A549 (cell line): ENCODE results near the gene ZNHIT2.

Experiments used
- CHD4 ChIP-seq: fragments of 200-600 bp; sonication (generic); IDR thresholded peaks from 2 replicates; pipeline ENCODE4 v1.6.1; 2016; ENCODE audit warnings: antibody characterized with exemption, mild to moderate bottlenecking, borderline replicate concordance
- CTCF ChIP-seq: fragments of >200 bp; sonication (Bioruptor Twin); formaldehyde crosslinking; IDR thresholded peaks from 3 replicates; pipeline ENCODE4 v1.5.1; 2016
- HOXA7 ChIP-seq: fragments of 250-450 bp; sonication (Bioruptor Pico); IDR thresholded peaks from 2 replicates; pipeline ENCODE4 v1.5.0; 2020; ENCODE audit warnings: mild to moderate bottlenecking, moderate library complexity
- MAX ChIP-seq: IDR thresholded peaks from 2 replicates; pipeline ENCODE4 v1.6.1; 2012
- MAZ ChIP-seq: fragments of 150-350 bp; IDR thresholded peaks from 2 replicates; pipeline ENCODE4 v1.6.1; 2014; ENCODE audit warnings: antibody characterized with exemption, low read depth, low read length, borderline replicate concordance
- NPAS2 ChIP-seq: fragments of 250-450 bp; sonication (Bioruptor Pico); IDR thresholded peaks from 2 replicates; pipeline ENCODE4 v1.8.0; 2022; ENCODE audit warnings: mild to moderate bottlenecking, moderate library complexity, borderline replicate concordance
- POLR2A ChIP-seq: IDR thresholded peaks from 2 replicates; pipeline ENCODE4 v1.6.1; 2012; ENCODE audit warnings: mild to moderate bottlenecking, low read length
- RAD21 ChIP-seq, 2 experiments: fragments of >200 bp in 1 of 2; sonication (Bioruptor Twin) in 1 of 2; formaldehyde crosslinking in 1 of 2; IDR thresholded peaks in 1 of 2; conservative IDR thresholded peaks in 1 of 2; 2 replicates in 1 of 2; 3 replicates in 1 of 2; pipeline ENCODE4 v1.6.1; 2012 to 2018; ENCODE audit warnings: inconsistent platforms in 1 of 2

DNA sequence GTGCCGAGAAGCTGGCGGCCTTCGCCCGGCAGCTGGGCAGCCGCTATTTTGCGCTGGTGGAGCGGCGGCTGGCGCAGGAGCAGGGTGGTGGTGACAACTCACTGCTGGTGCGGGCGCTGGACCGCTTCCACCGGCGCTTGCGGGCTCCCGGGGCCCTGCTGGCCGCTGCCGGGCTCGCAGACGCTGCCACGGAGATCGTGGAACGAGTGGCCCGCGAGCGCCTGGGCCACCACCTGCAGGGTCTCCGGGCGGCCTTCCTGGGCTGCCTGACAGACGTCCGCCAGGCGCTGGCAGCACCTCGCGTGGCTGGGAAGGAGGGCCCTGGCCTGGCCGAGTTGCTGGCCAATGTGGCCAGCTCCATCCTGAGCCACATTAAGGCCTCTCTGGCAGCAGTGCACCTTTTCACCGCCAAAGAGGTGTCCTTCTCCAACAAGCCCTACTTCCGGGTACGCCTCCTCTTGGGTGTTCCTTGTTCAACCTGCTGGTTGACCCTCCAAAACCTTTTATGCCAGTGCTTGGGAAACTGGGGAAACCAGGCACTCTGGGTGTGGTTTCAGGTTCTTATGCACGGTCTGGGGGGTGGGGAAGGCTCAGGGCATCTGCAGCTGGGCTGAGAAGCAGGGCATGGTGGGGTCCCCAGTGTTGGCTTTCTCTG is 8.9 kb downstream of the ZNHIT2 start:
- no peak for TF ChIP-seq RAD21 (conservative IDR thresholded peaks at IDR 0.05 in 1 of 2, IDR thresholded peaks at IDR 0.05 in 1 of 2)
- TF ChIP-seq CTCF: no peak
- TF ChIP-seq POLR2A: no peak
- no peak for TF ChIP-seq MAX
- no peak for TF ChIP-seq HOXA7 (CRISPR knock-in tag)
- TF ChIP-seq NPAS2 (CRISPR knock-in tag): no peak
- no peak for TF ChIP-seq CHD4
- TF ChIP-seq MAZ: no peak
